Measurements from ENCODE around the gene PARD3.

The PARD3 gene

DNA sequence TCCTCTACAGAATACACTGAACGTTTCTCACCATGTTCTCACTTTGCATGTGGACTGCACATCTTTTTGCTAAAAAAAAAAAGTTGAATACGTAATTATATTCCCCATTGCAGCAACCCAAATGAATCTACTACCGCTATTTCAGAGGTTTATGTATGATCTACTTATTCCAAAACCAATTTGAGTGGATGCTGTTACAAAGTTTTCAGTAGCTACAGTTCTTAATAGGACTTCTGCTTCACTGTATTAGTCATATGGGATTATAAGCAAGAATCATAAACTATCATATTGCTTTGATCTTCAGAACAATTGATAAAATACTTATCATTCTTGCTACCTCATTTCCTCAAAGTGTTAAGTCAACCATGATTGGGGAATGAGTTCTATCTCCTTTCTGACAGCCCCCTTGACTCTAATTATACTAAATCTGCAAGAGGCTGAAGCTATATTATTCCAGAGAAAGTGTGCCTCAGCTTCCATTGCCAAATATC lies 257.0 kb downstream of the PARD3 start:
- DNase-seq, result no peak

DNA sequence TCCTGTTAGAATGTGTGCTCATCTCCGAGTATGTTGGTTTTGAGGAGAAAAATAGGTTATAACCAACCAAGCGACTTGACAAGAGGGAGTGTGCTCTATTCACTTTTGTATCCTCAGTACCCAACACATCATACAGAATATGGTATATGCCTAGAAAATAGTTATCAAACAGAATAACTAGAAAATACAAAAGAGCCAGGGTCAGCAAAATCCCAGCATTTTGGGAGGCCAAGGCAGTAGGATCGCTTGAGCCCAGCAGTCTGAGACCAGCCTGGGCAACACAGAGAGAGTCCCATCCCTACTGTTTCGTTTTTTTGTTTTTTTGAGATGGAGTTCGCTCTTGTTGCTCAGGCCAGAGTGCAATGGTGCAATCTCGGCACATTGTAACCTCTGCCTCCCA lies 257.9 kb downstream of the PARD3 start:
- no peak for DNase-seq

DNA sequence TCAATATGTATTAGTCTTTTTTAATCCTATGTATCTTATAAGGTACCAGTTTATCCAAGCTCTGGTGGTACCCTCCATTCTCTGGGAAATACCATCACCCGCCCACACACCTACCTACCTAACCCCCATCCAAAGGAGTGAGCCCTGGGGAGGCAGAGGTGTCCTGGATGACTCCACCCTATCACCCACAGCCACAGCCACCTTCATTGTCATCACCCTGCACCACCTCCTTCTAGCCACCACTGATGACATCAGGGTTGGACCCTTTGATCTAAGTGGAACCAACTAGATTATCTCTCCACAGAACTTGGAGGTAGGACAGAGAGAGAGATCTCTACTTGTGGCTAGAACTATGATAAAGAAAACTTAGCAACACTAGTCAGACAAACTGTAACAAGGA lies 259.4 kb downstream of the PARD3 start:
- no peak for DNase-seq

DNA sequence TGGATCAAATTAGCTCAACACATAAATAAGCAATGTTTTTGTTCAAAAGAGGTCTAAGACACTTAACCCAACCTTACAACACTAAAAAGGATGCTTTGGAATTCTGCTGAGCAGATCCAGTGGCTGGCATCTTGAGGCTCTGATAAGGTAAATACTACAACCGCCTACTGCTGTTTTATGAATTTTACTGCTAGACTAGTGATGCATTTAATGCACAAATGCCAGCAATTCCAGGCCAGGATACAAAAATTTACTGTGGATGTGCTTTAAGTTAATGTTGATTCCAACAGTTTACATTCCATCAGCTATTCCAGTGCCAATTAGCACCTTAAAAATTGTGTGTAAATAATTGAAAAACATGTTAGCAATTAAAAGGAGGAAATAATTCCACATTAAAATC lies 261.3 kb downstream of the PARD3 start:
- DNase-seq, result no peak

DNA sequence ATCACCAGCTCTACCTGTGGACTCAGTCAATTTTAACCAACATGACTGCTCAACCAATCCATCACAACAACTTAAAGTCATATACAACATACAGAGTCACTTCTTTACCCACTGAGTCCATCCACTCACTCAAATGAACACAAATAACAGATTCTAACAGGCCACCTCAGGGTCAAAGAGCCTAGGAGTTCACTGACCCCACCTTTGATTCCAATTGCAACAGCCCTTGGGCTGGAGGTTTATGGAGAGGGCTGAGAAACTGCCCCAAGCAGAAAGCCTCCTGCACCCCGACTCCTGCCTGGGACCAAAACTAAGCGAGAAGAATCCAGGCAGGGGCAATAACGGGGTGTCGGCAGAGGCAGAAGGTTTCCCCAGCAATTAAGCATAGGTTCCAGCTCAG lies 263.8 kb downstream of the PARD3 start:
- no peak for DNase-seq

DNA sequence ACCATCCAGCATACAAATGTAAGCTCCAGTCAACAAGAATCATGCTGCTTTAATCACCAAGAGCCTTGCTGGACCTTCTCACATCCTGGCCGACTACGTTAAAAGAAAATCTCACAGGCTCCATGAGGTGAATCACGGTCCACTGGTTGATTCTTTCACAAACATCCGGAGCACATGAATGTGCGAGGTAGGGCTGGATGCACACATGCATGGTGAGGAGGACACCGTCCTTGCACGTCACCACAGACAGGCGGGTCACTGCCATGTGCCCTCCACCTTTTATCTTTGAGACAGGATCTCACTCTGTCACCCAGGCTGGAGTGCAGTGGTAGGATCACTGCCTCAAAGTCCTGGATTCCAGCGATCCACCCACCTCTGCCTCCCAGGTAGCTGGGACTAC lies 265.1 kb downstream of the PARD3 start:
- no peak for DNase-seq

DNA sequence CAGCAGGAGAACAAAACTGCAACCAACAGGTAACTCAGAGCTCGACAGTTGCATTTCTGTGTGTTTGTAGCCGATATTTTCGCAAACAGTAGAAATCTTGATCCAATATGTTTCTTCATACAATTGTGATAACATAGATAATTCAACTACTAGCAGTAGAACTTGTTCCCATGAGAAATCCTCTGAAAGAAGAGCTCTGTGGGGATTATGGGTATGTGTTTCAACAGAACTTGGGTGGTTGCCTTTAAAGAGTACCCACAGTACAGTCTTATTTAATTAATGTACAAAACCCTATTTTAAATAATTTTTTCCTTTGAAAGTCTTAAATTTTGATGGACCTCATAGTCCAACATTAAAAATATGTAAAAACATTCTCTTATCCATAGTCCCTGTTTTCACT lies 266.1 kb downstream of the PARD3 start:
- DNase-seq, result no peak

DNA sequence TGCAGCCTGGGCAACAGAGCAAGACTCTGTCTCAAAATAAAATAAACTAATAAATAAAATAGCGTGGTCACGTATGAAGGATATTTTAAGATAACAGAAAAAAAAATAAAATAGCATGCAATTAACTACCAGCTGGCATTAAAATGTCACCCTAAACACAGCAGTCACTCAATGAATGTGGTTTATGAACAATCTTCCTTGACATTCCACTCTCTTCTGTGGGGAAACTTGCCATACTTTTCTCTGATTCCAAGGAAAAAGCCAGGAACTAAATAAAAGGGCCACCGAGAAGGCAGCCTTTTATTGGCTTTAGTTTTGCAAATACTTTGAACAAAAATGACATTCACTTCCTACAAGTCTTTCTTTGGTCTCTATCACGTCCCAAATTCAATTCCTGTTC lies 266.6 kb downstream of the PARD3 start:
- DNase-seq, result no peak

DNA sequence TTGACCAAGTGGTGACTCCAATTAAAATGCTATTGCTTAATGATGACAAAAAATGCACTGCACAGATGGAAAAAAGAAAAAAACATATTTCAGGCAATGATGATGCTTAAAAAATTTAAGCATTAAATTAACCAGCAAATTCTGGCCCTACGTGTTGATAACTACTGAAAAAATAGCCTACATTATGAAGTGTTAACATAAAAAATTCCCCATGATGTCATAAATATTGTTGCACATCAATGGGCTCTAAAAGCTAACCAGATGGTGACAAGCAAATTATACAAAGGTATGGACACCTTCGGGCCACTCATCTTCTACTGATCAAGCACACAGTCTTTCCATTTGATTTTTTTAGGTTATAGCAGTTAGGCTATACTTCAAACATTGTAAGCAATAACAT lies 267.4 kb downstream of the PARD3 start:
- no peak for DNase-seq

DNA sequence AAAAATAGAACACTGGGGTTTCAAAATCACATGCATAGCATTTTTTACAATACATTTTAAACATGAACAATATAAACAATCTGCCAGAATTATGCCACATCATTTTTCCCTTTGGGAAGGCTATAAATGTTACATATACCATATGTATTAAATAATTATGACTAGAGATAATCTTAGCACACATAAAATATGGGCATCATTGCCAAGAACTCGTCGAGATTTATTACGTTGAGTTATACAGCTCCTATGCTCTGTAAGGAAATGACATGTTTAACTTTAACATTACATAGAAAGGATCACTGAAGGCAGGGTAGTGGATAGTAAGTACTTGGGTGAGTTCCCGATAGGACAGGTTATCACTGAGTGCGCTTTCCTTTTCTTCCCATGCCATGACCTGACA lies 267.8 kb downstream of the PARD3 start:
- no peak for DNase-seq

DNA sequence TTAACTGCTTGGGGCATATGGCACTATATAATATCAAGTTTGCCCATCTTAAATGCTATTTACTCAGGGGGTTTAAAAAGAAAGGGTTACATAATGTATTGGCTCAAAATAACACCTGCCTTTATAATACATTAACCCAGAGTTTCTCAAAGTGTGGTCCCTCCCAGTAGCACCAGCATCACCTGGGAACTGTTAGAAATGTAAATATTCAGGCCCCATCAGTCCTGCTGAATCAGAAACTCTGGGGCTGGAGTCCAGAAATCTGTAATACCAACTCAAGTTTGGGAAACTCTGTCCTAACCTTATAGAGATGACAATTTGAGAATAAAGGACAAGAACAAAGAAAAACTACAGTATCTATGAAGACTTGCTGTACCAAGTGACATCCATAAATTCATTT lies 270.7 kb downstream of the PARD3 start:
- peak; percentile 53 for DNase-seq

DNA sequence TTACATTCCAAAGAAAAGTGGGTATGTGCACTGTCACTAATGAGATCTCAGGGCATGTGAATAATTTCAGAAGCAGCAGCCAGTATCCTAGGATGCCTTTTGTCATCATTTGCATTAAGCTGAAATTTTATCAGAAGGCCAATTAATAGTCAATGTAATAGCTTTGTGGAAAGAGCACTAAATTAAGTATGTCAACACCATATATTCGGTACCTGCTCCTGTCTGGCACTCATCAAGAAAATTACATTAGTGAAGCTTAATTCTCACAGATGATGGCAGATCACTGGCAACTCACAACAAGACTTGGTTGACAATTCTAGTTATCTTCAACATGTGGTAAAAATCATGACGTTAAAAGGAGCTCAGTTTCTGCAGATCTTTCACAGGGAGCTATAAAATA lies 271.4 kb downstream of the PARD3 start:
- peak; percentile 30 for DNase-seq

DNA sequence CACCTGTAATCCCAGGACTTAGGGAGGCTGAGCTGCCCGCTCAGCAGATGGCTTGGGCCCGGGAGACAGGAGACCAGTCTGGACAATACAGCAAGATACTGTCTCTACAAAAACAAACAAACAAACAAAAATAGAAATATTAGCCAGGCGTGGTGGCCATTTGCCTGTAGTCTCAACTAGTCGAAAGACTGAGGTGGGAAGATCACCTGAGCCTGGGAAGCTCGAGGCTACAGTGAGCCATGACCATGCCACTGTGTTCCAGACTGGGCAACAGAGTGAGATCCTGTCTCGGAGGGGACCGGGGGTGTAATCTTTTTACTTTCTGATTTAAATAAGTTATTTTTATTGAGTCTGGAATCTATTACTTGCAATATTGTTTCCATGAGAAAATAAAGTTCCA lies 274.6 kb downstream of the PARD3 start:
- no peak for DNase-seq

DNA sequence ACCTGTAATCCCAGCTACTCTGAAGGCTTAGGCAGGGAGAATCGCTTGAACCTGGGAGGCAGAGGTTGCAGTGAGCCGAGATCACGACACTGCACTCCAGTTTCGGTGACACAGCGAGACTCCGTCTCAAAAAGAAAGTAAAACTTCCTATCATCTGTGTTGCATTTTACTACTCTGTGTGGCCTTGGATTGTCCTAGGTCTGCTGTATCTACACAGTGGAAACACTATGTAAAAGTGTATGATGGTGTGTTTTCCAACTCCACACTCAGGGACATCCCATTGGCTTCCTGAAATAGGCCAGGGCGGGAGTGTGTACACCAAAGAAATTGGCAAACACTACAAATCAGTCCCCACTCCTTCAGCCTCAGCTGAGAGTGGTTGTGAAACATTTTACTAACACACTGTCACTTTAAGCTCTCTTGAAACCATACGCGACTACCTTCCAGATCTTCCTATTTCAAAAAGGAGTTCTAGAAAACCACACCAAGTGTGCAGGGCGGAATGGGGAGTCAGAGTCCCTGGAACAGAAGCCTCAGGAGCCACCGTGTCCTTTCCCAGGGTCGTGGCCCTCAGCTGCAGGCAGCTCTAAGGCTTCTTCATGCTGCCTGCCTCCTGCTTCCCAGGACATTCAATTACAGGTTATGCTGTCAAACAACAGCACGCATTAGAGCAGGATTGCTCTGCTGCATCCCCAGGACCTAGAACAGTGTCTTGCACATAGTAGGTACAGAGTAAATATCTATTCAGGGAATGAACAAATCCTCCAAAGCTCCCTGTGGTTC lies 275.4 kb downstream of the PARD3 start:
- DNase-seq, result no peak

DNA sequence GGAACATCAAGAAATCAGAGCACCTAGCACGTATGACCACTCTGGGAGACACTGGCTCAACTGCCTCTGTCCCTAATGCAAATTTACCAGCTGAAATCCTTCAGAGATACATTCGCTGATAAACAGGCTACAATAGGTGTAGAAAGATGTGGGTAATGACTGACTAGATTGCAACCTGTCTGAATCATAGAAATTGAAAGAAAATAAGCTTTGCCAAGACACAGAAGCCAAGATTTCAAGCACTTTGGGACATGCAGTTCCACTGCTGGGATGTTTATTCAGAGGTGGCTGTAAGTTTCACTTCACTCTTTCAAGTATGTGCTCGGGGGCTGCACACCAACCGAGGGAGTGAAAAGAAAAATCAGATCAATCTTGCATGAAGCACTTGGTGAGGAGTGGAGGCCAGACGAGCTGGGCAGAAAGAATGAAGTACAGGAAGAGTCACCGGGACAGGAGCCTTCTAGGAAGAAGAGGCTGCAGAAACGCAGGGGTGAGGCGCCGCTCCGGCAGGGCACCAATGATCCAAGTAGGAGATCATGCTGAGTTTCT lies 276.7 kb downstream of the PARD3 start:
- DNase-seq, result no peak

DNA sequence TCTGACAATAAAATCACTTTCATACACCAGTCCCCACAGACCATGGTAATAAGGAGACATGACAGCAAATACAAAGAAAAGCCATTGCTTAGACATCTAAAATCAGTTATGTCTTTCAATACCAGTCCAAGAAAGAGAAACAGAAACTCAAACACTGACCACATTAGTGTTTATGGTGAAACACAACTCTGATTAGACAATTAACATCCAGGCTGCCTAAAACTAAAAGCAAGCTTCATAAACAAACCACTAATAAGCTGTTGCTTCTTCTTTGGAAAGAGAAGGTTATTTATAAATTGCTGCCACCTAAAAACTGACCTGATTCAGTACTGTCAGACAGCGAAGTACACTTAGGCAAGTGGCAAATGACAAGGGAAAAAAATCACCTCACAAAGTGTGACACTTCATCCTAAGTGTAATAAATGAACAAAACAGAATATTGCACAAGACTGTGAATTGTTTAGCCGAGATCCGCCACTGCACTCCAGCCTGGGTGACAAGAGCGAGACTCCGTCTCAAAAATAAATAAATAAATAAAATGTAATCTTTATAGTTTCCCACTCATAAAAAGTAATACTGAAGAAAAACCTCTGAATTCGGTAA lies 277.4 kb downstream of the PARD3 start:
- DNase-seq, result no peak

DNA sequence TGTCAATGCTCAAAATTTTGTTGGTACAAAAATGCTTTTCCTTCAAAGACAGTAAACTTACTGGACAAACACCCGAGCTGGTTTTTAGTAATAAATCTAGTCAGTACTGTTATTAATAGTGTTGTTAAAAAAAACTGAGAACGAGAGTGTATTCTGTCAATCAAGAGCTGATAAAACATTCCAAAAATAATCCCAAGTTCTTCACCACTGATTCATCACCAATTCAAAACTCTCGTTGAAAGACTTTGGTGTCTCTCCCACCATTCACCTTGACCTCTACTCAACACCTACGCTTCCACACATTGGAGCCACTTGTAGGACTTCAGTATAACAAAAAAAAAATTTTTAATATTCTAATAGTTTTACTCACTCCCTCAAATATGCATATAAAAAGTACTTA lies 279.2 kb downstream of the PARD3 start:
- no peak for DNase-seq

DNA sequence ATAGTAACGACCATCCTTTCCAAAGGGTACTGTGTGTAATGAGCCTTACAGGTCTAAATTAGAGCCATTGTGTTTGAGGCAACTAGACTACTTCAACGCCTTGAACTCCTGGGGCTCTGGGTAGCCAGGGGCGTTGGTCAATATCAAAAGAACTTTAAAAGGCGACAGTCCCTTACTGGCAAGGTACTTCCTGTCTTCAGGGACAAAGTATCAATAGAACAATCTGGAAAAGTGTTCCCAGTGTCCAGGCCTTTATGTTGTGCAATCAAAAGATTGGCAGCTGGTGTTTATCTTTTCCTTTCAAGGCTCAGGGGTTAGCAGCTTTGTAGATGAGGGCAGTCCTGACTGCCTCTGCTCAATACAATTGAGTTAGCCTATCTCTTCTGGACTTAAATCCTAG lies 284.3 kb downstream of the PARD3 start:
- peak; percentile 13 for DNase-seq

DNA sequence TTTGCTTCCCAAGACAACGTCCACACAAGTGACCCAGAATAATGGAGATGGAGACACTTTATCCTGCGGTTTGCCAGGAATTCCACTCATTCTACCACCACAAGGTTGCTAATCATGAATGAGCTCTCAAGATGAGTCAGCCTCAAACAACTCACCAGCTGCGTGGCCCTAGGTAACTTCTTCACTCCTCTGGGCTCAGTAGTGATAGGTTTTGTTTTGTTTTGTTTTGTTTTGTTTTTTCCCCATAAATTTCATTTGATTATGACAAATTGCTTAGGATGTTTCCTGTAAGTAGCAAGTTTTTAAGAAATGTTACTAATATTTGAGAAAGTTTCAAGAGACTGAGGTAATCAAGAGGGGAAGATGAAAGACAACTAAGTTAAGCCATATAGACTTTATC lies 286.8 kb downstream of the PARD3 start:
- peak; percentile 47 for DNase-seq

DNA sequence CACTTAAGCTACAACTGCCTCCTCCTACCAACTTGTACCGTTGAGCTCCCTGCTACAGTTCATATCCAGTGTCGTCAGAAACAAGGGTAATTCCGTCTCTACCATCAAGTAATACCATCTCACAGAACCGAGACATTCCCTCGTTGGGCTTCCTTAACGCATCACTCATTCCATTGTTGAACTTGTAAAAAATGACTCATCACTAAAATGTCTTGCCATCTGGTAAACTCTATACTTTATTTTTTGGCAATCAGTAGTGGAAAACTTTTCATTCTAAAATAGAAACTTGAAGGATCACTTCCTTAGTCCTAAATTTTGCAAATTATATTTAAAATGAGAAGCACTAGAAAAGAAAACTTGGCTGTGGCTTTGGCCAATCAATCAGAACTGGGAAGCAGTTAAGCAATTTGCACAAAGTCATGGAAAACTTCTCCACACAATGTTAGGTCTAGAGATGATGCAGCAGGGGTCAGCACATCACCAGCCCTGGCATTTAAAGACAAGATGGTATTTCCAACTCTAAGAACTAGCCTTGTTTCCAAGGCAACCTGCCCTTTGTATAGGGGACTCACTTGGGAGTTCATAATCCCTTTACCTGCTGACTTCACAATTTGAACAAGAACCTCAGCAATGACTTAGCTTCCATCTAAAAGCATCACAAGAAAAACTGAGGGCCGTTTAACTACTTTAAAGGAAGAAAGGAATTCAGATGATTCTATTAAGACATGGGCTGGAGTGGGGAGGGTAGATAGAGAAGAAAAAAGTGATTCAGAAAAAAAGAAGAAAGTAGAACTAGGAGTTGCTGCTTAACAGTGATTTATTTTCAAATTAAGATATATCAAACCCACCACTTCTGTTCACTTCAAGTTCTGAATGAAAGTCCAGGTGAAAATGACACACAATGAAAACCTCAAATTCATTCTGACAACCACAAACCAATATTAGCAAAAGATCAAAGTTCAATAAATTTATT lies 288.1 kb downstream of the PARD3 start:
- DNase-seq, result peak; percentile 66

DNA sequence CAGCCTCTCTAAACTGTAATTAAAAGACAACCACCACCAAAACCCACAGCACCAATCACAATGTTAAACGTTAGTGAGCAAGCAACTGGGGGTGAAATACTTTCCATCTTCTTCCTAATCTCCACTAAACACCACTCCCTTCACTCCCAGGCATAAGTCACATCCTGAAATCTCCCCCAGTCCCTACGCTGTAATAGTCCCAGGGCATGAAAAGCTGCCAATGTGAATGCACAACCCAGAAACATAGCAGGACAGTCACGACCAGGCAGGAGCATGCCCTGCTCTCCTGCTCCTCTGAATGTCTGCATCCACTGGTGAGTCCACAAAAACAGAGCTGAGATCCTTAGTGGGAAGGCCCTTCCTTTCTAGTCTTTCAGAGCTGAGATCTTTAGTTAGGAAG lies 288.9 kb downstream of the PARD3 start:
- DNase-seq, result no peak

DNA sequence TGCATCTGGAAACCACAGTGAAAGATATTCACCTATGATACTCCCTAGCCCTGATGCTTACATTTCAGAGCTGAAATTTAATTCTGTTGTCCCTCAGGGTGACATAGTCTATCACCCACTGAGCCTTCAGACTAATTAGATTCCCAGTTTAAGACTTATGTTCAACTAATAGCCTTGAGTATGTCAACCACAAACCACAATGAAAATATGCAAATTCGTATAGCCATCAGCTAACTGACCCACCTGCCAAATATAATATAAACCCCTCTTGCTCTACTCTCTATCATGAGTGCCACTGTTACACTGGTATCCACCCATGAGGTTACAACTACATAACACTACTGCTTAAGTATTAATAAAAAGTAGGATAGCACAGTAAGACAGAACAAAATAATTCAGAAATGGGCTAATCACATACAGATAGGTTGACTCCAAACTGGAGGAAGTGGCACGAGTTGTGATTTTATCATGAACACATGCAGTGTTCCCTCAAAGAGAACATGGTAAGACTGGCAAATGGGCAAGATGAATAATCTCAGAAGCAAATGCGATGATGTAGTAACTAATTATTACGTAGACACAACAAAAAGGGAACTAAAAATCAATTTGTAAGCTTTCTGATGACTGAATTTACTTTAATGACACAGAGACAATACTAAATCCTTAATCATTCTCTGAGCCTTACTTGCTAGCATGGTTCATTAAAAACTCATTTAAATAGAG lies 290.6 kb downstream of the PARD3 start:
- DNase-seq, result no peak
